Caco-2 (cell line): Measurements from ENCODE around the gene TXNRD1. TPM values are rescaled to one million over a fixed set of nuclear protein-coding genes. Genes with fewer than 3 reads are reported as not detected.

Experiments used
- BruUV-seq: library from RNA; stranded (reverse); fragments of 400-500 nt; replicated peaks from 2 replicates; lab custom pipeline; 2021; lab: Mats Ljungman, UMichigan
- CTCF ChIA-PET: fragments of 300-600 bp; sonication (Branson Sonifier 250); formaldehyde crosslinking; loops from one replicate; lab custom pipeline; 2022; ENCODE audit warnings: antibody characterized with exemption; lab: Charles Lee
- POLR2A ChIA-PET: fragments of 300-600 bp; sonication (Branson Sonifier 250); formaldehyde crosslinking; loops from one replicate; lab custom pipeline; 2022; ENCODE audit warnings: antibody characterized with exemption; lab: Charles Lee
- DNase-seq, 2 experiments: peaks; one replicate each; pipeline versions ENCODE4 v3.0.0 to v3.0.0-alpha.2; 2020 to 2022
- H3K27me3 ChIP-seq: replicated peaks from 2 replicates; pipeline ENCODE4 v1.6.0; 2011; ENCODE audit warnings: low read length; ENCODE audit not compliant: control insufficient read depth, insufficient read depth
- H3K36me3 ChIP-seq: 2 replicates; pipeline ENCODE4 v1.5.1; 2011; ENCODE audit warnings: low read length; ENCODE audit not compliant: control insufficient read depth, insufficient read depth
- H3K4me1 ChIP-seq: fragments of 250-450 bp; sonication (Bioruptor Pico); 2 replicates; pipeline ENCODE4 v1.5.1; 2020; ENCODE audit warnings: mild to moderate bottlenecking
- H3K4me3 ChIP-seq: 2 replicates; pipeline ENCODE4 v1.5.1; 2011; ENCODE audit warnings: low read depth, mild to moderate bottlenecking, control low read depth, low read length
- H3K9me3 ChIP-seq: fragments of 250-450 bp; sonication (Bioruptor Pico); 2 replicates; pipeline ENCODE4 v1.5.1; 2020; ENCODE audit warnings: mild to moderate bottlenecking, moderate library complexity
- H3K27ac Mint-ChIP-seq: one replicate; pipeline ENCODE4 v1.8.0; 2022; ENCODE audit warnings: mixed read lengths; ENCODE audit not compliant: unreplicated experiment
- H3K27me3 Mint-ChIP-seq: one replicate; pipeline ENCODE4 v1.8.0; 2022; ENCODE audit warnings: mixed read lengths; ENCODE audit not compliant: insufficient read depth, unreplicated experiment
- H3K36me3 Mint-ChIP-seq: one replicate; pipeline ENCODE4 v1.8.0; 2022; ENCODE audit warnings: mild to moderate bottlenecking, mixed read lengths; ENCODE audit not compliant: insufficient read depth, unreplicated experiment
- H3K4me1 Mint-ChIP-seq: one replicate; pipeline ENCODE4 v1.8.0; 2022; ENCODE audit warnings: low read depth, mixed read lengths; ENCODE audit not compliant: unreplicated experiment
- H3K4me3 Mint-ChIP-seq: one replicate; pipeline ENCODE4 v1.8.0; 2022; ENCODE audit warnings: mild to moderate bottlenecking, moderate library complexity, mixed read lengths; ENCODE audit not compliant: unreplicated experiment
- H3K9me3 Mint-ChIP-seq: one replicate; pipeline ENCODE4 v1.8.0; 2022; ENCODE audit warnings: mixed read lengths; ENCODE audit not compliant: unreplicated experiment
- CTCF ChIP-seq, 2 experiments: fragments of 200-600 bp in 1 of 2; IDR thresholded peaks; 1 replicate in 1 of 2; 2 replicates in 1 of 2; pipeline versions ENCODE4 v1.5.1 to v1.8.0; 2011 to 2022; ENCODE audit warnings: antibody characterized with exemption in 1 of 2, control low read depth in 1 of 2, inconsistent platforms in 1 of 2, low read depth in 1 of 2, low read length in 1 of 2, mild to moderate bottlenecking in 1 of 2, moderate library complexity in 1 of 2; ENCODE audit not compliant: insufficient read depth in 1 of 2, severe bottlenecking in 1 of 2, unreplicated experiment in 1 of 2
- intact Hi-C: fragments of 100-400 bp; cut with micrococcal nuclease; formaldehyde crosslinking; loops from one replicate; pipeline ENCODE4 v1.10.0; 2022; ENCODE audit not compliant: unreplicated experiment
- total RNA-seq: library from RNA; stranded (reverse); gene quantifications from 2 replicates; pipeline ENCODE4 v1.2.3, GENCODE V29; 2022

Gene TXNRD1
- total RNA-seq, 1 experiment from 2014 or later: 115 TPM

DNA sequence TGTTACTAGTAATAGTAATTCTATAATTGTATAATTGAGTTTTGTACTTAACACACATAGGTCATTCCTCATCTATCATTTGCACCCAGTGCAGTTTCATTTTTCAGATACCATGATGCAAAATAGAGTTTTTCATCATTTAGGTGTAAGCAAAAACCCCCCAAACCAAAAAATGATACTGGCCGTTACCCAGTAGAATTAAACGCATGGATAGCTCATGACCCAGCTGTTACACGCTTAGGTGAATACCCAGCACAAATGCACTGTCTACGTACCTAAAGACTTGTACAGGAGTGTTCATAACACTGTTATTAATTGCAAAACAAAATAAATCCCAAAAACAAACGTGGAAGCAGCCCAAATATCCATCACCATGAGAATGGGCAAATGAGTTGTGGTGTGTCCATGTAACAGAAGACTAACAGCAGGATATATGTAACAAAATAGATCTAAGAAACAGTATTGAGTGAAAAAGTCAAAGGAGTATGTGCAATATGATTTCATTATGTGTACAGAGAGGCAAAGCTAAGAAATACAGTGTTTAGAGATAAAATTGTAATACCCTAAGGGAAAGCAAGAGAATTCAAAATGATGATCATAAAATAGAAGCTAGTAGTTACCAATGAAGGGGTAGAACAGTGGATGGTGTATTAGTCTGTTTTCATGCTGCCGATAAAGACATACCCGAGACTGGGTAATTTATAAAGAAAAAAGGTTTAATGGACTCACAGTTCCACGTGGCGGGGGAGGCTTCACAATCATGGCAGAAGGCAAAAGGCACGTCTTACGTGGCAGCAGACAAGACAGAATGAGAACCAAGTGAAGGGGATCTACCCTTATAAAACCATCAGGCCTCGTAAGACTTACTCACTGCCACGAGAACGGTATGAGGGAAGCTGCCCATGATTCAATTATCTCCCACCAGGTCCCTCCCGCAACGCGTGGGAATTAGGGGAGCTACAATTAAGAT is 137.7 kb downstream of the TXNRD1 start:
- POLR2A ChIA-PET: no interaction called here
- Histone ChIP-seq H3K36me3 (peaks cover 1% of the 10 kb centered on the region; the same call in 1 of the 2 replicates), H3K4me3 (no peak overlapping the region), H3K9me3 (no peaks in the 10 kb centered on the region), H3K27me3 (no peaks in the 10 kb centered on the region), H3K4me1 (0 out of 2 replicates have a peak, but pooled peaks cover 3% of the 10 kb centered on the region)
- Mint-ChIP-seq H3K36me3 (peaks cover 30% of the 10 kb centered on the region), H3K9me3 (no peaks in the 10 kb centered on the region), H3K27me3 (no peaks in the 10 kb centered on the region), H3K27ac (no peak overlapping the region), H3K4me1 (peaks cover 7% of the 10 kb centered on the region), H3K4me3 (no peak overlapping the region)
- CTCF ChIA-PET: no interaction called here
- no peak for DNase-seq
- intact Hi-C loops: no loop called here
- TF ChIP-seq CTCF (IDR thresholded peaks at IDR 0.05; ENCODE audit: insufficient read depth in 1 of 2, low read depth in 1 of 2, low read length in 1 of 2, severe bottlenecking in 1 of 2, unreplicated experiment in 1 of 2): no peak
- no TSS peak for BruUV-seq

DNA sequence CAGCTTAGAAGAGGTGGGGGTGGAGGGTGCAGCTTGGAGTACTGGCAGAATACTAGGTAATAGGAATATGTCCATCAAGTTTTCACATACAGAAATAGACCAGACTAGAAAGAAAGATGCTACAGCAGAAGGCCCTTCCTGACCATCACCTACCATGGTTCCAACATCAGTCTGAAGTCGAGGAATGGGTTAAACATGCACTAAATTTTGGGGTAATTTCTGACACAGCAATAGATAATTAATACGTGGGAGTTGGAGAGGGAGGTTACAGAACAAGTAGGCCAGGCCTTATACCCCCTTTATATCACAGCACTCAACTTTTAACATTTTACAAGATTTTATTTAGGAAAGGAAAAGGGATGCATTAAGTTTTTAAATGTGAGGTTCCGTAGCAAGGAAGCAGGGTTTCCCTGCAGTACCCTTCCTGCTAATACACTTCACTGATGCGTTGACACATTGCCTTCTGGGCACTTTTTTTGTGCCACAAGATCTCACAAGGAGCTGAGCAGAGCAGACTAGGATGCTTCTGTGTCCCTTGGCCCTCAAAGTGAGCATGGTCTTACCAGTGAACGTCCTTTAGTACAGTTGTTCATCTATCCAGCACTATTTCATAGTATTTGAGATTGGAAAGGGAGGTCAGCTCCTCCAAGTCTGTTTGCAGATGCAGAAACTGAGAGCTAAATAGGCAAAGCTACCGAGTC is 138.7 kb downstream of the TXNRD1 start:
- no peak overlapping the region for H3K27ac Mint-ChIP-seq
- DNase-seq: no peak
- TF ChIP-seq CTCF (IDR thresholded peaks at IDR 0.05; ENCODE audit: insufficient read depth in 1 of 2, low read depth in 1 of 2, low read length in 1 of 2, severe bottlenecking in 1 of 2, unreplicated experiment in 1 of 2): no peak
- Histone ChIP-seq H3K9me3 (no peaks in the 10 kb centered on the region), H3K4me3 (no peak overlapping the region), H3K36me3 (no peaks in the 10 kb centered on the region; the same call in 1 of the 2 replicates), H3K4me1 (0 out of 2 replicates have a peak, but pooled peaks cover 3% of the 10 kb centered on the region), H3K27me3 (no peaks in the 10 kb centered on the region)
- no peak overlapping the region for H3K4me3 Mint-ChIP-seq
- CTCF ChIA-PET: no interaction called here
- peaks cover 7% of the 10 kb centered on the region for H3K4me1 Mint-ChIP-seq
- peaks cover 21% of the 10 kb centered on the region for H3K36me3 Mint-ChIP-seq
- no peaks in the 10 kb centered on the region for H3K27me3 Mint-ChIP-seq
- intact Hi-C loops: no loop called here
- H3K9me3 Mint-ChIP-seq: no peaks in the 10 kb centered on the region
- POLR2A ChIA-PET: no interaction called here
- BruUV-seq: no TSS peak

DNA sequence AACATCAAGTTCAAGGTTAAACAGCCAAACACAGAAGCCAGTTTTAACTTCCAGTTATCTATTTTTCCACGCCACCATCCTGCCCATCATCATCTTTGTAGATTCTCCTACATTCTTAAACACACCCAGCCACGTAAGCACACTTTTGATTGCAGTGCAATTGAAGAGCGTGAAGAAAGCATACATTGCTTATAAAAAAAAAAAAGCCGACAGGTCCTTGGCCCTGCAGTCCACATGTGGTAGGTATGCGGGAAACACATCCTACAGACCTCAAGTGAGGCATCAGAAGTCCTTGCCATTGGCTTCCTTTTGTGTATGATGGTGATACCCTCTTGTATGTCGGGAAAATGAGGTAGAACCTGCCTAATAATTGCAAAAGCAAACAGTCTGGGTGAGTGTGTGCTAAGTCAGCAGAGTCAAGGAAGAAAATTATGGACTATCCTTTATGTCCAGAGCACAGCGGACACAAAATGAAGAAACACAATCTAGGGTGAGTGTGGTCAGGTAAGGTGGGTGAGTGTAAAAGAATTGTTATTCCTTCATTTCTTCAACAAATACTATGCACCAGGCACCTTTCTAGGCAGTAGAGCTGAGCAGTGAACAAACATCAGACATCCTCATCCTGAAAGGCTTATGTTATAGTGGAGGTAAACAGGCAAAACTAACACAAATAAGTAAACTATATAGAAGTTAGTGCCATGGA is 139.4 kb downstream of the TXNRD1 start:
- H3K4me1 Mint-ChIP-seq: peaks cover 7% of the 10 kb centered on the region
- H3K27ac Mint-ChIP-seq: no peak overlapping the region
- Histone ChIP-seq H3K9me3 (no peaks in the 10 kb centered on the region), H3K27me3 (no peaks in the 10 kb centered on the region), H3K4me1 (0 out of 2 replicates have a peak, but pooled peaks cover 3% of the 10 kb centered on the region), H3K4me3 (no peak overlapping the region), H3K36me3 (no peaks in the 10 kb centered on the region; the same call in 1 of the 2 replicates)
- CTCF ChIA-PET: no interaction called here
- no peaks in the 10 kb centered on the region for H3K27me3 Mint-ChIP-seq
- H3K36me3 Mint-ChIP-seq: peaks cover 15% of the 10 kb centered on the region
- POLR2A ChIA-PET: no interaction called here
- TF ChIP-seq CTCF (IDR thresholded peaks at IDR 0.05; ENCODE audit: insufficient read depth in 1 of 2, low read depth in 1 of 2, low read length in 1 of 2, severe bottlenecking in 1 of 2, unreplicated experiment in 1 of 2): no peak
- H3K9me3 Mint-ChIP-seq: no peaks in the 10 kb centered on the region
- intact Hi-C loops: no loop called here
- DNase-seq: no peak
- no peak overlapping the region for H3K4me3 Mint-ChIP-seq
- no TSS peak for BruUV-seq
